H1 (cell line): ENCODE results near the gene HSPA1L. TPM values are rescaled to one million over a fixed set of nuclear protein-coding genes. Genes with fewer than 3 reads are reported as not detected.

Source experiments
- CTCF ChIA-PET: fragments of 300-600 bp; sonication (Branson Sonifier 250); formaldehyde crosslinking; loops from one replicate; lab custom pipeline; 2021; ENCODE audit not compliant: partially characterized antibody; lab: Charles Lee
- POLR2A ChIA-PET: fragments of 300-600 bp; sonication (Branson Sonifier 250); formaldehyde crosslinking; loops from one replicate; lab custom pipeline; 2021; ENCODE audit warnings: inconsistent platforms; ENCODE audit not compliant: partially characterized antibody; lab: Charles Lee
- DNase-seq, 2 experiments: peaks; one replicate each; pipeline versions ENCODE4 v3.0.0 to v3.0.0-alpha.2; 2010 to 2022; ENCODE audit warnings: low spot score in 2 of 2, low read depth in 1 of 2, mixed read lengths in 1 of 2
- FAIRE-seq: peaks from 2 replicates; lab custom pipeline; 2011; peaks lifted over from hg19 to GRCh38; lab: Jason Lieb, UNC
- H2AFZ ChIP-seq: 2 replicates; pipeline ENCODE4 v1.8.1; 2012; ENCODE audit warnings: low read length, inconsistent platforms
- H2AK5ac ChIP-seq: 2 replicates; pipeline ENCODE4 v1.6.1; 2013; ENCODE audit warnings: low read depth, low read length
- H2BK120ac ChIP-seq: replicated peaks from 2 replicates; pipeline ENCODE3; 2013; ENCODE audit warnings: low read depth, low read length, inconsistent platforms
- H2BK12ac ChIP-seq: 2 replicates; pipeline ENCODE4 v1.6.1; 2013; ENCODE audit warnings: low read depth, low read length
- H2BK15ac ChIP-seq: 2 replicates; pipeline ENCODE4 v1.6.1; 2013; ENCODE audit warnings: low read length
- H2BK20ac ChIP-seq: 2 replicates; pipeline ENCODE4 v1.6.1; 2013; ENCODE audit warnings: low read length
- H2BK5ac ChIP-seq: 2 replicates; pipeline ENCODE4 v1.6.1; 2013; ENCODE audit warnings: low read depth, low read length
- H3K14ac ChIP-seq: 2 replicates; pipeline ENCODE4 v1.6.1; 2013; ENCODE audit warnings: inconsistent platforms; ENCODE audit not compliant: insufficient read length
- H3K18ac ChIP-seq: 2 replicates; pipeline ENCODE4 v1.6.1; 2013; ENCODE audit warnings: low read length; ENCODE audit errors: extremely low read depth
- H3K23ac ChIP-seq: 2 replicates; pipeline ENCODE4 v1.6.1; 2013; ENCODE audit warnings: inconsistent platforms; ENCODE audit not compliant: insufficient read length
- H3K23me2 ChIP-seq: 2 replicates; pipeline ENCODE4 v1.6.1; 2013; ENCODE audit warnings: low read depth, low read length
- H3K27ac ChIP-seq: 2 replicates; pipeline ENCODE4 v1.6.1; 2011; ENCODE audit warnings: low read depth, low read length, inconsistent platforms
- H3K27me3 ChIP-seq, 4 experiments: replicated peaks in 1 of 4; 1 replicate in 1 of 4; 2 replicates in 3 of 4; pipeline versions ENCODE4 v1.6.1 to v1.8.1; 2011 to 2013; ENCODE audit warnings: low read length in 3 of 4, mild to moderate bottlenecking in 3 of 4, inconsistent platforms in 2 of 4, mixed read lengths in 2 of 4, moderate library complexity in 1 of 4; ENCODE audit not compliant: control insufficient read depth in 3 of 4, insufficient read depth in 3 of 4; ENCODE audit errors: extremely low read depth in 1 of 4
- H3K36me3 ChIP-seq, 4 experiments: 2 replicates each; pipeline versions ENCODE4 v1.6.1 to v1.8.1; 2011 to 2013; ENCODE audit warnings: mild to moderate bottlenecking in 4 of 4, low read length in 3 of 4, moderate library complexity in 2 of 4, control low read depth in 1 of 4, inconsistent platforms in 1 of 4; ENCODE audit not compliant: insufficient read depth in 4 of 4, control insufficient read depth in 2 of 4
- H3K4ac ChIP-seq: replicated peaks from 2 replicates; pipeline ENCODE3; 2013; ENCODE audit warnings: low read length, low read depth, mixed read lengths, inconsistent platforms; ENCODE audit not compliant: insufficient read length
- H3K4me1 ChIP-seq, 4 experiments: replicated peaks in 1 of 4; 1 replicate in 1 of 4; 2 replicates in 3 of 4; pipeline versions ENCODE4 v1.6.1 to v1.8.1; 2011 to 2013; ENCODE audit warnings: low read length in 3 of 4, inconsistent platforms in 2 of 4, mixed read lengths in 1 of 4; ENCODE audit not compliant: insufficient read depth in 4 of 4, control insufficient read depth in 3 of 4
- H3K4me2 ChIP-seq, 2 experiments: 2 replicates each; pipeline versions ENCODE4 v1.6.1 to v1.8.1; 2011 to 2013; ENCODE audit warnings: low read depth in 2 of 2, low read length in 2 of 2, control low read depth in 1 of 2, inconsistent platforms in 1 of 2, mild to moderate bottlenecking in 1 of 2; ENCODE audit not compliant: insufficient read depth in 1 of 2
- H3K4me3 ChIP-seq, 4 experiments: fragments of 200-600, 300-600 bp in 1 of 4; sonication (generic), shearing (Covaris generic), sonication (Bioruptor Twin) in 1 of 4; 2 replicates each; pipeline versions ENCODE4 v1.5.1 to v1.8.1; 2011 to 2016; ENCODE audit warnings: low read length in 4 of 4, low read depth in 3 of 4, control low read depth in 2 of 4, inconsistent platforms in 2 of 4, mild to moderate bottlenecking in 2 of 4, mixed read lengths in 1 of 4, moderate library complexity in 1 of 4; ENCODE audit not compliant: insufficient read depth in 2 of 4; ENCODE audit errors: extremely low read depth in 1 of 4
- H3K56ac ChIP-seq: replicated peaks from 2 replicates; pipeline ENCODE3; 2013; ENCODE audit warnings: low read depth, mild to moderate bottlenecking, mixed read lengths, low read length, inconsistent platforms; ENCODE audit not compliant: insufficient read length
- H3K79me1 ChIP-seq: 2 replicates; pipeline ENCODE4 v1.6.1; 2013; ENCODE audit warnings: low read depth, low read length, control low read depth
- H3K79me2 ChIP-seq, 2 experiments: 2 replicates each; pipeline versions ENCODE4 v1.6.1 to v1.8.1; 2012 to 2013; ENCODE audit warnings: low read length in 2 of 2, mild to moderate bottlenecking in 2 of 2, inconsistent platforms in 1 of 2; ENCODE audit not compliant: insufficient read depth in 2 of 2, control insufficient read depth in 1 of 2
- H3K9ac ChIP-seq, 4 experiments: replicated peaks in 1 of 4; 1 replicate in 1 of 4; 2 replicates in 3 of 4; pipeline versions ENCODE4 v1.6.1 to v1.8.1; 2011 to 2013; ENCODE audit warnings: low read depth in 3 of 4, low read length in 3 of 4, control low read depth in 2 of 4, mild to moderate bottlenecking in 2 of 4, moderate library complexity in 2 of 4, inconsistent platforms in 1 of 4; ENCODE audit errors: extremely low read depth in 1 of 4
- H3K9me3 ChIP-seq, 2 experiments: 2 replicates each; pipeline versions ENCODE4 v1.6.1 to v1.8.1; 2012 to 2013; ENCODE audit warnings: mild to moderate bottlenecking in 2 of 2, moderate library complexity in 2 of 2, control low read depth in 1 of 2, inconsistent platforms in 1 of 2, low read depth in 1 of 2, low read length in 1 of 2, mixed read lengths in 1 of 2; ENCODE audit not compliant: insufficient read depth in 2 of 2
- H4K20me1 ChIP-seq, 2 experiments: replicated peaks in 1 of 2; 2 replicates each; pipeline versions ENCODE3 to v1.8.1; 2011 to 2013; ENCODE audit warnings: inconsistent platforms in 2 of 2, low read length in 2 of 2, mild to moderate bottlenecking in 1 of 2; ENCODE audit not compliant: insufficient read depth in 2 of 2, control insufficient read depth in 1 of 2
- H4K5ac ChIP-seq: 2 replicates; pipeline ENCODE4 v1.6.1; 2013; ENCODE audit warnings: low read length, low read depth, mixed read lengths, inconsistent platforms; ENCODE audit not compliant: insufficient read length
- H4K8ac ChIP-seq: 2 replicates; pipeline ENCODE4 v1.8.0; 2013; ENCODE audit warnings: mild to moderate bottlenecking, moderate library complexity, low read length, inconsistent platforms; ENCODE audit not compliant: insufficient read depth; ENCODE audit errors: extremely low read depth
- H4K91ac ChIP-seq: replicated peaks from 2 replicates; pipeline ENCODE3; 2013; ENCODE audit warnings: low read length, mixed read lengths, inconsistent platforms; ENCODE audit not compliant: insufficient read length
- BCL11A ChIP-seq, 2 experiments: IDR thresholded peaks; one replicate each; pipeline ENCODE4 v1.6.1; 2011; ENCODE audit warnings: low read depth in 2 of 2, low read length in 2 of 2, mild to moderate bottlenecking in 2 of 2
- GABPA ChIP-seq: IDR thresholded peaks from 2 replicates; pipeline ENCODE4 v1.6.1; 2011; ENCODE audit warnings: mild to moderate bottlenecking, low read length, moderate library complexity, borderline replicate concordance; ENCODE audit not compliant: insufficient read depth
- MAFK ChIP-seq: IDR thresholded peaks from 2 replicates; pipeline ENCODE4 v1.6.1; 2012; ENCODE audit warnings: low read depth, mild to moderate bottlenecking, improper control_type of control experiment, low read length
- RAD21 ChIP-seq, 2 experiments: IDR thresholded peaks in 1 of 2; conservative IDR thresholded peaks in 1 of 2; 2 replicates each; pipeline ENCODE4 v1.6.1; 2011; ENCODE audit warnings: low read depth in 2 of 2, low read length in 2 of 2, improper control_type of control experiment in 1 of 2, inconsistent platforms in 1 of 2, mild to moderate bottlenecking in 1 of 2, moderate library complexity in 1 of 2
- RNF2 ChIP-seq: fragments of 200-900, 300-1000 bp; sonication (generic); IDR thresholded peaks from 2 replicates; pipeline ENCODE4 v1.7.1; 2016; ENCODE audit warnings: borderline replicate concordance, low read depth, mild to moderate bottlenecking, antibody characterized with exemption, low read length; ENCODE audit not compliant: poor library complexity, severe bottlenecking; ENCODE audit errors: missing control alignments
- SP1 ChIP-seq: IDR thresholded peaks from 2 replicates; pipeline ENCODE4 v1.6.1; 2011; ENCODE audit warnings: low read depth, low read length
- TAF7 ChIP-seq: optimal IDR thresholded peaks from 2 replicates; pipeline ENCODE3; 2011; ENCODE audit warnings: low read depth, mild to moderate bottlenecking, inconsistent platforms, low read length, moderate library complexity, borderline replicate concordance
- TEAD4 ChIP-seq: IDR thresholded peaks from 2 replicates; pipeline ENCODE4 v1.6.1; 2012; ENCODE audit warnings: low read depth, low read length, inconsistent platforms, mixed read lengths
- USF2 ChIP-seq: IDR thresholded peaks from 2 replicates; pipeline ENCODE4 v1.6.1; 2011; ENCODE audit warnings: low read length, improper control_type of control experiment
- WGBS, 2 experiments: shearing (Covaris generic) in 1 of 2; methylation state at CpG; one replicate each; pipeline versions ENCODE4 v1.1.6 to v1.1.7; 2013 to 2015; ENCODE audit warnings: low lambda C conversion rate in 2 of 2, mixed read lengths in 2 of 2, inconsistent platforms in 1 of 2, low coverage in 1 of 2, missing lambda C conversion rate in 1 of 2; ENCODE audit not compliant: insufficient replicate concordance in 2 of 2, insufficient coverage in 1 of 2, insufficient read length in 1 of 2; ENCODE audit errors: extremely low coverage in 1 of 2, missing lambda C conversion rate in 1 of 2; 5-methylcytosine and 5-hydroxymethylcytosine counted together
- polyA plus RNA-seq, 7 experiments: library from polyadenylated mRNA; depleted of rRNA in 3 of 7; stranded (reverse) in 5 of 7; unstranded in 2 of 7; fragments of >200 nt in 5 of 7; fragments of 200-250 nt in 2 of 7; gene quantifications; 1 replicate in 5 of 7; 2 replicates in 1 of 7; 4 replicates in 1 of 7; pipeline versions ENCODE4 v1.2.1 to v1.2.3, GENCODE V29; 2011 to 2013; ENCODE audit warnings: missing spikeins in 2 of 7, mixed read lengths in 2 of 7
- total RNA-seq: library from RNA; stranded (reverse); fragmentation: NEBNext Ultra II Directional; extraction: Animal tissue kit (Norgen Biotek cat#: 25700); gene quantifications from 2 replicates; pipeline ENCODE4 v1.2.1, GENCODE V29; 2021

The HSPA1L gene
- total and polyA plus RNA-seq, 2 of the 8 experiments (the other 6 are each of a cell fraction or from before 2014, with no cell fraction given): 1.00 to 1.9 TPM

GRCh38 chr6:31842053-31842452 is 27.0 kb upstream of the HSPA1L start:
- H2BK5ac ChIP-seq: no peak overlapping the region
- no peak overlapping the region for H2BK12ac ChIP-seq
- peaks cover 7% of the 10 kb centered on the region for H3K23me2 ChIP-seq
- ChIA-PET CTCF (interaction anchor here (0.6 to 1.9 kb wide), 5 partner anchors 12 to 154 kb away, joined by 3 to 5 read pairs (median 3); no protein-coding TSS in a partner anchor), POLR2A (interaction anchor here (0.7 to 12.6 kb wide), 16 partner anchors 7 to 956 kb away, joined by 3 to 189 read pairs (median 8); partner anchors contain the start of genes HSPA1A, HSPA1B, HSPA1L and LSM2)
- H3K23ac ChIP-seq: no peak overlapping the region
- no peaks in the 10 kb centered on the region for H3K9me3 ChIP-seq
- H4K20me1 ChIP-seq: peaks cover 16 to 18% of the 10 kb centered on the region in 2 experiments
- no peak overlapping the region for H3K18ac ChIP-seq
- peaks cover 3% of the 10 kb centered on the region; the same call in 1 of the 2 replicates for H3K79me1 ChIP-seq
- H2BK15ac ChIP-seq: no peak overlapping the region
- TF ChIP-seq USF2 (no peak), TAF7 (no peak), RNF2 (no peak), MAFK (no peak), BCL11A (IDR thresholded peaks at IDR 0.05; ENCODE audit: low read depth in 2 of 2, low read length in 2 of 2) (no peak), TEAD4 (no peak), SP1 (no peak), GABPA (no peak), RAD21 (IDR thresholded peaks at IDR 0.05 in 1 of 2, conservative IDR thresholded peaks at IDR 0.05 in 1 of 2; ENCODE audit: low read depth in 2 of 2, low read length in 2 of 2) (no peak)
- H4K5ac ChIP-seq: no peak overlapping the region
- no peak overlapping the region for H3K4me3 ChIP-seq
- no peak overlapping the region for H2BK120ac ChIP-seq
- no peak overlapping the region for H3K14ac ChIP-seq
- FAIRE-seq: no peak
- DNase-seq: no peak
- no peak overlapping the region for H4K91ac ChIP-seq
- no peak overlapping the region for H2AK5ac ChIP-seq
- peak overlapping the region; percentile 57; the same call in 1 of the 2 replicates for H4K8ac ChIP-seq
- H3K4ac ChIP-seq: no peak overlapping the region
- no peak overlapping the region for H3K27ac ChIP-seq
- H3K9ac ChIP-seq: no peak overlapping the region
- peaks cover 4 to 14% of the 10 kb centered on the region in 2 experiments; a peak in 3 of 4 replicates for H3K79me2 ChIP-seq
- H2AFZ ChIP-seq: no peak overlapping the region
- H3K36me3 ChIP-seq: peaks cover 26 to 60% (median 40%) of the 10 kb centered on the region in 4 experiments
- H3K27me3 ChIP-seq: no peaks in the 10 kb centered on the region
- WGBS, 2 experiments: 92% methylated on average over 9 of the region's 9 CpGs; no CpG with 5 or more reads in 1 of the 2 experiments
- peaks cover 2 to 8% (median 5%) of the 10 kb centered on the region in 4 experiments; a peak in 4 of 7 replicates for H3K4me1 ChIP-seq
- H2BK20ac ChIP-seq: no peak overlapping the region
- H3K4me2 ChIP-seq: no peak overlapping the region
- no peak overlapping the region for H3K56ac ChIP-seq
